ENCODE results near the gene TMEM170B. TPM values are rescaled to one million over a fixed set of nuclear protein-coding genes. Genes with fewer than 3 reads are reported as not detected.

Gene TMEM170B
- total and polyA plus RNA-seq, 2 experiments from 2014 or later = 2.1 to 2.6 TPM

DNA sequence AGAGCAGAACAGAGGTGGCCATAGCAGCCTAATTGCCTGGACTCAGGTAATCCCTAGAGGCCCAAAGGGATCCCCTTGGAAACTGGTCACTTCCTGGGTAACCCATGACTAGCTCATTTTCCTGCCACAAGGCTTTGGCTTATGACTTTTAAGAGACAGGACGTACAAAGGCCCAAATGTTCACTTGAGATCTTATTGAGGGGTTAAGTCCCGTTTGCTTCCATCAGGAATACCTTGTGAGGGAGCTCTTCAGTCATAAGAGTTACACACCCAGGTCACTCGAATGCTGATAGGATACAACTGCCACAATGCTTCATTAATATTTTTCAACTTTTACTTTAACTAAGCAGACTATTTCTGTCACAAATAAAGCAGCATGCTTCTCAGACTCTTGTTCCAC, 51.7 kb downstream of the TMEM170B start:
- H3K36me3 ChIP-seq = no peaks in the 10 kb centered on the region
- no peak for DNase-seq (ENCODE audit: low read depth in 1 of 2, low spot score in 1 of 2)

DNA sequence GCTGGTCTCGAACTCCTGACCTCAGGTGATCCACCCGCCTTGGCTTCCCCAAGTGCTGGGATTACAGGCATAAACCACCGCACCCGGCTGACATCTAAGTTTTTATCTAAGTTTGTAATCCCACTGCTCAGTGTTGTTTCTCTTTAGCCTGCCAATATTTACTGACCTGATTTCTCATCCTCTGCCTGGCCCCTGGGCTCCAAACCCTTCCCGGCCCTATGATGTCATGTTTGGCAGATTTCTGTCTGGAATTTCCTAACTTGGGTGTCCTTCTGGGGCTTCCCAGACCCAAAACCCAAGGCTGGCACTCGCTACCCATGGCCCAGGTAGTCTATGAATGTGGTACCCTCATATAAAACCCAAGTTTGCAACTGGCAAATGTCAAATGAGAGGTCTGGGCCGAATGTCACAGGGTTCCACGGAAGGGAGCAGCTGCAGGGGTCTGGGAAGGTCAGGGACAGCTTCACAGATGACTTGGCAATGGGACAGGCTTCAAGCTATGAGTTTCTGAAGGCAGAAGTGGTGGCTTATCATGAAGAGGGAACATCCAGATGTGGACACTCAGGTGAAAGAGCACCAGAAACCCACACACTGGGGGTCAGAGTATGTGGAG, 54.9 kb downstream of the TMEM170B start:
- no peaks in the 10 kb centered on the region for H3K4me1 ChIP-seq (ENCODE audit: low read depth)
- no peak overlapping the region for H3K27ac ChIP-seq
- no peak overlapping the region for H3K4me3 ChIP-seq
- DNase-seq (ENCODE audit: low read depth in 1 of 2, low spot score in 1 of 2) = no peak
- no peaks in the 10 kb centered on the region for H3K36me3 ChIP-seq
- no peaks in the 10 kb centered on the region for H3K27me3 ChIP-seq
- no peaks in the 10 kb centered on the region for H3K9me3 ChIP-seq (ENCODE audit: low read depth)
- TF ChIP-seq, protein P1, sequence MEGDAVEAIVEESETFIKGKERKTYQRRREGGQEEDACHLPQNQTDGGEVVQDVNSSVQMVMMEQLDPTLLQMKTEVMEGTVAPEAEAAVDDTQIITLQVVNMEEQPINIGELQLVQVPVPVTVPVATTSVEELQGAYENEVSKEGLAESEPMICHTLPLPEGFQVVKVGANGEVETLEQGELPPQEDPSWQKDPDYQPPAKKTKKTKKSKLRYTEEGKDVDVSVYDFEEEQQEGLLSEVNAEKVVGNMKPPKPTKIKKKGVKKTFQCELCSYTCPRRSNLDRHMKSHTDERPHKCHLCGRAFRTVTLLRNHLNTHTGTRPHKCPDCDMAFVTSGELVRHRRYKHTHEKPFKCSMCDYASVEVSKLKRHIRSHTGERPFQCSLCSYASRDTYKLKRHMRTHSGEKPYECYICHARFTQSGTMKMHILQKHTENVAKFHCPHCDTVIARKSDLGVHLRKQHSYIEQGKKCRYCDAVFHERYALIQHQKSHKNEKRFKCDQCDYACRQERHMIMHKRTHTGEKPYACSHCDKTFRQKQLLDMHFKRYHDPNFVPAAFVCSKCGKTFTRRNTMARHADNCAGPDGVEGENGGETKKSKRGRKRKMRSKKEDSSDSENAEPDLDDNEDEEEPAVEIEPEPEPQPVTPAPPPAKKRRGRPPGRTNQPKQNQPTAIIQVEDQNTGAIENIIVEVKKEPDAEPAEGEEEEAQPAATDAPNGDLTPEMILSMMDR (IDR thresholded peaks at IDR 0.05; ENCODE audit: low read depth, low read length) = no peak

More for the DNA sequence above, 51.7 kb downstream of the TMEM170B start:
- Histone ChIP-seq H3K4me1 (ENCODE audit: low read depth) (no peaks in the 10 kb centered on the region), H3K27me3 (no peaks in the 10 kb centered on the region), H3K27ac (no peak overlapping the region), H3K9me3 (ENCODE audit: low read depth) (no peaks in the 10 kb centered on the region), H3K4me3 (no peak overlapping the region)
- TF ChIP-seq, protein P1 (IDR thresholded peaks at IDR 0.05; ENCODE audit: low read depth, low read length) = no peak

DNA sequence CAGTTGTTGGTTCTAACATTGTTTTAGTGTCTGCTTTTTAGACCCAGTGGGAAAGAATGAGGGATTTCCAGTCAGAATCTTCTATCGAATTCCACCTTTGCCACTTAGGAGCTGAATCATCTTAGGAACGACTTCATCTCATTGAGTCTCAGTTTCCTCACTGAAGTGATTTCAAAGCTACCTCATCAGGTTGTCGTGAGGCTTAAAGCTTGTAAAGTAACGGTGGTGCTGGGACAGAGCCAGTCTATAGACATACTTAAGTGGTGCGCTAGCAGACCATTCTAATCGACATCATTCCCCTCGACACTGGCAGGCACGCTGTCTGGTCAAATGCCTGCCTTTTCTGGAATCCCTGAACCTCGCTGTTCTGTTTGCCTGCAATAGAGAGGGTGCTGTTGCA, 55.5 kb downstream of the TMEM170B start:
- Histone ChIP-seq H3K4me3 (no peak overlapping the region), H3K4me1 (ENCODE audit: low read depth) (no peaks in the 10 kb centered on the region), H3K9me3 (ENCODE audit: low read depth) (no peaks in the 10 kb centered on the region), H3K36me3 (no peaks in the 10 kb centered on the region), H3K27ac (no peak overlapping the region), H3K27me3 (no peaks in the 10 kb centered on the region)
- DNase-seq (ENCODE audit: low read depth in 1 of 2, low spot score in 1 of 2) = no peak
- TF ChIP-seq, protein P1 (IDR thresholded peaks at IDR 0.05; ENCODE audit: low read depth, low read length) = no peak

DNA sequence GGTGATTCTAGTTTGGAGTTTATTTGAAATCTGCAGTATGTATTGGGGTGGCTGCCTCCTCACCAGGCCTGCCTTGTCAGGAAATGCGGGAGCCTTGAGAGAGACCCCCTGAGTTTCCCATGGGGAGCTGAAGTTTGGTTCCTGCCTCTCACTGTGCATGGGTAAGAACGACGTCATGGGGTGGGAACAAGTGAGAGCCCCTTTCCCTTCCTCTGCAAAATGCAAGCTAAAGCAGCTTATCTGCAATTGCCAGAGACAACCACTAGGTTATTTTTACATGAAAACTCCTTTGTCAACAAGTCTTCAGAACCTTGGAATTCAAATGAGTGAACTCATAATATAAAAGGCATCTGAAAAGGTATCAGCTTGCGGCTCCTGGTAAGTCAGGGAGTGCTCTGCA, 58.4 kb downstream of the TMEM170B start:
- TF ChIP-seq, protein P1 (IDR thresholded peaks at IDR 0.05; ENCODE audit: low read depth, low read length) = peak; percentile 33
- no peak overlapping the region for H3K27ac ChIP-seq
- no peaks in the 10 kb centered on the region for H3K27me3 ChIP-seq
- peak in 1 of 2 donors; percentile 23 for DNase-seq (ENCODE audit: low read depth in 1 of 2, low spot score in 1 of 2)
- H3K36me3 ChIP-seq = no peaks in the 10 kb centered on the region
- H3K4me1 ChIP-seq (ENCODE audit: low read depth) = no peaks in the 10 kb centered on the region
- no peaks in the 10 kb centered on the region for H3K9me3 ChIP-seq (ENCODE audit: low read depth)
- H3K4me3 ChIP-seq = no peak overlapping the region

DNA sequence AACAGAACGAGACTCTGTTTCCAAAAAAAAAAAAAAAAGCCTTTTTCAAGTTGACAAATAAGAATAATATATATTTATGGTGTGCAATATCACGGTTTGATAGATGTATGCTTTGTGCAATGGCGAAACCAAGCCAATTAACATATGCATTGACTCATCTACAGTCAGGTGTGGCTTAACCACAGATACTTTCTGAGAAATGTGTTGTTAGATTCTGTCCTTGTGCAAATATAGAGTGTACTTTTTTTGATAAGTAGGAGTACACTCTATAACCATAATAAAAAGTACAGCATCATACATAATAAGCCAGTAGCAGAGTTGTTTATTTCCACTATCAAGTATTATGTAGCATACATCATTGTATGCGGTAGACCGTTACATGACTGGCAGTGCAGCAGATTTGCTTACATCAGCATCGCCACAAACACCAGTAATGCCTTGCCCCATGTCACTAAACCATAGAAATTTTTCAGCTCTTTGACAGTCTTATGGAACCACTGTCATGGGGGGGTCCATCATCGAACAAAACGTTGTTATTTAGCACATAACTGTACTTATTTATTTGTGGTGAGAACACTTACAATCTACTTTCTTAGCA, 59.2 kb downstream of the TMEM170B start:
- Histone ChIP-seq H3K27ac (no peak overlapping the region), H3K4me1 (ENCODE audit: low read depth) (no peaks in the 10 kb centered on the region), H3K27me3 (no peaks in the 10 kb centered on the region), H3K36me3 (no peaks in the 10 kb centered on the region), H3K4me3 (no peak overlapping the region), H3K9me3 (ENCODE audit: low read depth) (no peaks in the 10 kb centered on the region)
- TF ChIP-seq, protein P1 (IDR thresholded peaks at IDR 0.05; ENCODE audit: low read depth, low read length) = no peak
- DNase-seq (ENCODE audit: low read depth in 1 of 2, low spot score in 1 of 2) = no peak

All from cardiac muscle cell (in vitro differentiated cells and primary cell).